ENCODE measurements around the gene PHF14.

- TF ChIP-seq, protein P1, sequence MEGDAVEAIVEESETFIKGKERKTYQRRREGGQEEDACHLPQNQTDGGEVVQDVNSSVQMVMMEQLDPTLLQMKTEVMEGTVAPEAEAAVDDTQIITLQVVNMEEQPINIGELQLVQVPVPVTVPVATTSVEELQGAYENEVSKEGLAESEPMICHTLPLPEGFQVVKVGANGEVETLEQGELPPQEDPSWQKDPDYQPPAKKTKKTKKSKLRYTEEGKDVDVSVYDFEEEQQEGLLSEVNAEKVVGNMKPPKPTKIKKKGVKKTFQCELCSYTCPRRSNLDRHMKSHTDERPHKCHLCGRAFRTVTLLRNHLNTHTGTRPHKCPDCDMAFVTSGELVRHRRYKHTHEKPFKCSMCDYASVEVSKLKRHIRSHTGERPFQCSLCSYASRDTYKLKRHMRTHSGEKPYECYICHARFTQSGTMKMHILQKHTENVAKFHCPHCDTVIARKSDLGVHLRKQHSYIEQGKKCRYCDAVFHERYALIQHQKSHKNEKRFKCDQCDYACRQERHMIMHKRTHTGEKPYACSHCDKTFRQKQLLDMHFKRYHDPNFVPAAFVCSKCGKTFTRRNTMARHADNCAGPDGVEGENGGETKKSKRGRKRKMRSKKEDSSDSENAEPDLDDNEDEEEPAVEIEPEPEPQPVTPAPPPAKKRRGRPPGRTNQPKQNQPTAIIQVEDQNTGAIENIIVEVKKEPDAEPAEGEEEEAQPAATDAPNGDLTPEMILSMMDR (IDR thresholded peaks at IDR 0.05) = no peak
- TF ChIP-seq POLR2A (IDR thresholded peaks at IDR 0.05) = no peak
Observed at GRCh38 chr7:11217848-11218565, 244.3 kb downstream of the PHF14 start.

All from adrenal gland (tissue), 5 donors.